HG02759 (cell line): ENCODE data around the gene CDCP1.

Source experiments
- ATAC-seq: cut with Tn5 transposase; IDR thresholded peaks from one replicate; pipeline ENCODE4 v1.9.1; 2021; ENCODE audit warnings: mild to moderate bottlenecking, moderate library complexity; ENCODE audit not compliant: unreplicated experiment

CDCP1 gene

GRCh38 chr3:45145681-45146614 lies at the start of gene CDCP1:
Gene CDCP1 (minus strand): TSS chr3:45146378. CDS start chr3:45146287, 91 bp downstream.
- peak; percentile 47 for ATAC-seq

- no peak for ATAC-seq
Observed at GRCh38 chr3:45194791-45195190, 48.6 kb upstream of the CDCP1 start.

- no peak for ATAC-seq
Observed at GRCh38 chr3:45191924-45192417, 45.8 kb upstream of the CDCP1 start.

GRCh38 chr3:45191424-45191823 lies 45.2 kb upstream of the CDCP1 start:
- no peak for ATAC-seq

- ATAC-seq, result no peak
Observed at GRCh38 chr3:45188719-45189659, 42.8 kb upstream of the CDCP1 start.

GRCh38 chr3:45187694-45188141 lies 41.5 kb upstream of the CDCP1 start:
- no peak for ATAC-seq

GRCh38 chr3:45186871-45187270 lies 40.7 kb upstream of the CDCP1 start:
- no peak for ATAC-seq

GRCh38 chr3:45185461-45185860 lies 39.3 kb upstream of the CDCP1 start:
- ATAC-seq, result no peak

- no peak for ATAC-seq
Observed at GRCh38 chr3:45185052-45185451, 38.9 kb upstream of the CDCP1 start.

- no peak for ATAC-seq
Observed at GRCh38 chr3:45183872-45184262, 37.7 kb upstream of the CDCP1 start.

- no peak for ATAC-seq
Observed at GRCh38 chr3:45182915-45183871, 37.0 kb upstream of the CDCP1 start.

- no peak for ATAC-seq
Observed at GRCh38 chr3:45181496-45181895, 35.3 kb upstream of the CDCP1 start.

- ATAC-seq, result no peak
Observed at GRCh38 chr3:45180899-45181298, 34.7 kb upstream of the CDCP1 start.

- ATAC-seq, result no peak
Observed at GRCh38 chr3:45180051-45180450, 33.9 kb upstream of the CDCP1 start.

GRCh38 chr3:45179163-45179562 lies 33.0 kb upstream of the CDCP1 start:
- no peak for ATAC-seq

- no peak for ATAC-seq
Observed at GRCh38 chr3:45178183-45179023, 32.2 kb upstream of the CDCP1 start.

- ATAC-seq, result no peak
Observed at GRCh38 chr3:45176912-45177311, 30.7 kb upstream of the CDCP1 start.

- no peak for ATAC-seq
Observed at GRCh38 chr3:45174234-45174633, 28.1 kb upstream of the CDCP1 start.

GRCh38 chr3:45173776-45174175 lies 27.6 kb upstream of the CDCP1 start:
- no peak for ATAC-seq
